Hepatocyte (in vitro differentiated cells): Measurements from ENCODE around the gene WDR19. TPM values are rescaled to one million over a fixed set of nuclear protein-coding genes. Genes with fewer than 3 reads are reported as not detected.

Experiments used
- DNase-seq: peaks from one replicate; pipeline ENCODE4 v3.0.0-alpha.2; 2016; ENCODE audit warnings: low spot score
- H2AFZ ChIP-seq: fragments of 200-600 bp; sonication (generic); 2 replicates; pipeline ENCODE4 v1.6.0; 2016; ENCODE audit warnings: antibody characterized with exemption, mild to moderate bottlenecking
- H3K27ac ChIP-seq: fragments of 200-600 bp; sonication (generic); 2 replicates; pipeline ENCODE4 v1.5.1; 2016; ENCODE audit warnings: mild to moderate bottlenecking
- H3K27me3 ChIP-seq: fragments of 200-600 bp; sonication (generic); 2 replicates; pipeline ENCODE4 v1.6.1; 2016
- H3K36me3 ChIP-seq: fragments of 200-600 bp; sonication (generic); replicated peaks from 2 replicates; pipeline ENCODE4 v1.5.1; 2016; ENCODE audit warnings: low read depth; ENCODE audit not compliant: insufficient read depth
- H3K4me1 ChIP-seq: fragments of 200-600 bp; sonication (generic); 2 replicates; pipeline ENCODE4 v1.5.1; 2016; ENCODE audit warnings: mild to moderate bottlenecking, moderate library complexity; ENCODE audit not compliant: insufficient read depth
- H3K4me2 ChIP-seq: fragments of 200-600 bp; sonication (generic); 2 replicates; pipeline ENCODE4 v1.6.0; 2016
- H3K4me3 ChIP-seq: fragments of 200-600 bp; sonication (generic); 2 replicates; pipeline ENCODE4 v1.5.1; 2016; ENCODE audit warnings: mild to moderate bottlenecking
- H3K79me2 ChIP-seq: fragments of 200-600 bp; sonication (generic); 2 replicates; pipeline ENCODE4 v1.6.0; 2017; ENCODE audit warnings: mild to moderate bottlenecking
- H3K9me2 ChIP-seq: fragments of 200-600 bp; sonication (generic); replicated peaks from 2 replicates; pipeline ENCODE4 v1.6.0; 2017; ENCODE audit warnings: mild to moderate bottlenecking; ENCODE audit not compliant: insufficient read depth
- H3K9me3 ChIP-seq: fragments of 200-600 bp; sonication (generic); 2 replicates; pipeline ENCODE4 v1.5.1; 2016; ENCODE audit warnings: low read depth, mild to moderate bottlenecking
- H4K20me1 ChIP-seq: fragments of 200-600 bp; sonication (generic); 2 replicates; pipeline ENCODE4 v1.6.0; 2016; ENCODE audit warnings: mild to moderate bottlenecking; ENCODE audit not compliant: insufficient read depth, poor library complexity, severe bottlenecking
- EZH2 ChIP-seq: fragments of 200-600 bp; sonication (generic); IDR thresholded peaks from 2 replicates; pipeline ENCODE4 v1.6.1; 2016; ENCODE audit warnings: antibody characterized with exemption, mild to moderate bottlenecking, borderline replicate concordance
- EZH2phosphoT487 ChIP-seq: fragments of 200-600 bp; sonication (generic); IDR thresholded peaks from one replicate; pipeline ENCODE4 v1.6.1; 2018; ENCODE audit warnings: antibody characterized with exemption, mild to moderate bottlenecking, low read depth, moderate library complexity; ENCODE audit not compliant: unreplicated experiment, severe bottlenecking
- WGBS: methylation state at CpG from one replicate; pipeline ENCODE4 v1.1.6; 2016; ENCODE audit warnings: low lambda C conversion rate; ENCODE audit errors: missing lambda C conversion rate; 5-methylcytosine and 5-hydroxymethylcytosine counted together
- polyA plus RNA-seq: library from polyadenylated mRNA; unstranded; fragments of >200 nt; fragmentation: Nextera tagmentation; extraction: Ambion mirVana; gene quantifications from 2 replicates; pipeline ENCODE4 v1.2.1, GENCODE V29; 2016
- total RNA-seq: library from RNA; depleted of rRNA; stranded (reverse); fragments of >200 nt; gene quantifications from 2 replicates; pipeline ENCODE4 v1.2.3, GENCODE V29; 2014
- TF ChIP-seq, protein P1 (sequence below): fragments of 200-600 bp; sonication (generic); IDR thresholded peaks from 2 replicates; pipeline ENCODE4 v1.5.1; 2016; ENCODE audit warnings: antibody characterized with exemption, mild to moderate bottlenecking; ENCODE audit not compliant: poor library complexity

The WDR19 gene
- total and polyA plus RNA-seq, 2 experiments from 2014 or later: 13.6 to 30.3 TPM

- Histone ChIP-seq H3K27ac (no peak overlapping the region), H3K4me1 (no peaks in the 10 kb centered on the region), H3K4me2 (no peak overlapping the region), H3K9me2 (no peaks in the 10 kb centered on the region), H3K79me2 (no peaks in the 10 kb centered on the region), H3K36me3 (no peaks in the 10 kb centered on the region), H3K27me3 (no peaks in the 10 kb centered on the region), H3K9me3 (no peaks in the 10 kb centered on the region), H3K4me3 (no peak overlapping the region), H4K20me1 (no peaks in the 10 kb centered on the region), H2AFZ (no peak overlapping the region)
- 100% methylated on average over 1 of the region's 1 CpG for WGBS
- TF ChIP-seq, protein P1, sequence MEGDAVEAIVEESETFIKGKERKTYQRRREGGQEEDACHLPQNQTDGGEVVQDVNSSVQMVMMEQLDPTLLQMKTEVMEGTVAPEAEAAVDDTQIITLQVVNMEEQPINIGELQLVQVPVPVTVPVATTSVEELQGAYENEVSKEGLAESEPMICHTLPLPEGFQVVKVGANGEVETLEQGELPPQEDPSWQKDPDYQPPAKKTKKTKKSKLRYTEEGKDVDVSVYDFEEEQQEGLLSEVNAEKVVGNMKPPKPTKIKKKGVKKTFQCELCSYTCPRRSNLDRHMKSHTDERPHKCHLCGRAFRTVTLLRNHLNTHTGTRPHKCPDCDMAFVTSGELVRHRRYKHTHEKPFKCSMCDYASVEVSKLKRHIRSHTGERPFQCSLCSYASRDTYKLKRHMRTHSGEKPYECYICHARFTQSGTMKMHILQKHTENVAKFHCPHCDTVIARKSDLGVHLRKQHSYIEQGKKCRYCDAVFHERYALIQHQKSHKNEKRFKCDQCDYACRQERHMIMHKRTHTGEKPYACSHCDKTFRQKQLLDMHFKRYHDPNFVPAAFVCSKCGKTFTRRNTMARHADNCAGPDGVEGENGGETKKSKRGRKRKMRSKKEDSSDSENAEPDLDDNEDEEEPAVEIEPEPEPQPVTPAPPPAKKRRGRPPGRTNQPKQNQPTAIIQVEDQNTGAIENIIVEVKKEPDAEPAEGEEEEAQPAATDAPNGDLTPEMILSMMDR: no peak
- TF ChIP-seq EZH2: no peak
- no peak for TF ChIP-seq EZH2phosphoT487
- no peak for DNase-seq
Observed at GRCh38 chr4:39146211-39146610, 36.1 kb upstream of the WDR19 start.

DNA sequence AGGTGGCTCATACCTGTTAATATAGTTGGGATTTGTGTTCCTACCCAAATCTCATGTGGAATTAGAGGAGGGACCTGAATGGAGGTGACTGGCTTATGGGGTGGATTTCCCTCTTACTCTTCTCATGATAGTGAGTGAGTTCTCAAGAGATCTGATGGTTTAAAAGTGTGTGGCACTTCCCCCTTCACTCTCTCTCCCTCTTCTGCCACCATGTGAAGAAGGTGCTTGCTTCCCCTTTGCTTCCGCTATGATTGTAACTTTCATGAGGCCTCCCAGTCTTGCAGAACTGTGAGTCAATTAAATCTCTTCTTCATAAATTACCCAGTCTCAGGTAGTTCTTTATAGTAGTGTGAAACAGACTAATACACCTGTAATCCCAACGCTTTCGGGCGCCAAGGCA lies 28.3 kb upstream of the WDR19 start:
- 95% methylated on average over 4 of the region's 4 CpGs for WGBS

DNA sequence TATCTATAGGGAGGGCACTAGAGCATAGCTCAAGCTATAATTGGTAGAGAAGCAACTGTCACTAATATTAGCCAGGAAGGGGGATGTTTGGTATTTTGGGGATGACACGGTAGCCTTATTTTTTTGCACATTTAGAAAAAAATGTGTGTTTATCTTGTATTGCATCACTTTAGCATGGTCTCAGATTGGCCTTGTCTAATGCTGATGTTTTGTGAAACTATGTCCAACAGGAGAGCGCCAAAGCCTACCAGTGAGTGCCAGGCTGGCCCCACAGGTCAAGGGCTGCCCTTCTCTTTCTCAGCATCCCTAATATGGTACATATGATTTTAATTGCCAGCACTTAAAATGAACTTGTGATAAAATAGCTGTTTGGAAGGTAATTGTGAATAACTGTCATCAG lies 24.8 kb upstream of the WDR19 start:
- H4K20me1 ChIP-seq: no peaks in the 10 kb centered on the region
- WGBS: 94% methylated on average over 2 of the region's 2 CpGs
- no peak overlapping the region for H3K4me2 ChIP-seq

More for the DNA sequence above, 28.3 kb upstream of the WDR19 start:
- Histone ChIP-seq H3K27me3 (no peaks in the 10 kb centered on the region), H2AFZ (no peak overlapping the region), H3K79me2 (no peaks in the 10 kb centered on the region), H3K4me1 (no peaks in the 10 kb centered on the region), H3K4me3 (no peak overlapping the region), H3K27ac (no peak overlapping the region), H3K9me3 (no peaks in the 10 kb centered on the region), H3K36me3 (no peaks in the 10 kb centered on the region), H3K9me2 (no peaks in the 10 kb centered on the region), H3K4me2 (no peak overlapping the region), H4K20me1 (no peaks in the 10 kb centered on the region)
- no peak for DNase-seq
- TF ChIP-seq EZH2: no peak

GRCh38 chr4:39166177-39166576 lies 16.2 kb upstream of the WDR19 start:
- Histone ChIP-seq H3K9me2 (no peaks in the 10 kb centered on the region), H3K9me3 (no peaks in the 10 kb centered on the region), H3K27ac (no peak overlapping the region), H3K4me2 (no peak overlapping the region), H2AFZ (no peak overlapping the region), H4K20me1 (no peaks in the 10 kb centered on the region), H3K4me3 (no peak overlapping the region), H3K79me2 (no peaks in the 10 kb centered on the region), H3K27me3 (no peaks in the 10 kb centered on the region), H3K36me3 (no peaks in the 10 kb centered on the region), H3K4me1 (no peaks in the 10 kb centered on the region)
- no peak for DNase-seq
- no peak for TF ChIP-seq EZH2
- TF ChIP-seq, protein P1: no peak
- TF ChIP-seq EZH2phosphoT487: no peak
- WGBS: 82% methylated on average over 3 of the region's 3 CpGs

More for the DNA sequence above, 24.8 kb upstream of the WDR19 start:
- Histone ChIP-seq H3K79me2 (no peaks in the 10 kb centered on the region), H3K4me1 (no peaks in the 10 kb centered on the region), H3K27me3 (no peaks in the 10 kb centered on the region), H3K9me2 (no peaks in the 10 kb centered on the region), H3K4me3 (no peak overlapping the region), H2AFZ (no peak overlapping the region), H3K27ac (no peak overlapping the region), H3K36me3 (no peaks in the 10 kb centered on the region), H3K9me3 (no peaks in the 10 kb centered on the region)
- no peak for DNase-seq
- TF ChIP-seq EZH2 (no peak), EZH2phosphoT487 (no peak)
- TF ChIP-seq, protein P1: no peak
